HepG2 (cell line): ENCODE measurements around the gene CD300A. TPM values are rescaled to one million over a fixed set of nuclear protein-coding genes. Genes with fewer than 3 reads are reported as not detected.

Experiments
- AFF4 ChIP-seq: sonication (generic); formaldehyde crosslinking; IDR thresholded peaks from 2 replicates; pipeline ENCODE4 v1.4.0; 2020; ENCODE audit warnings: missing genetic modification reagents
- AGO1 ChIP-seq: fragments of 200-400 bp; formaldehyde crosslinking; IDR thresholded peaks from 2 replicates; pipeline ENCODE4 v1.6.1; 2017; ENCODE audit warnings: mild to moderate bottlenecking, low read depth, low read length, moderate library complexity; ENCODE audit not compliant: poor library complexity, severe bottlenecking
- BRCA1 ChIP-seq: sonication (generic); formaldehyde crosslinking; IDR thresholded peaks from 2 replicates; pipeline ENCODE4 v1.4.0; 2020; ENCODE audit warnings: missing genetic modification reagents
- MLX ChIP-seq: IDR thresholded peaks from 2 replicates; pipeline ENCODE4 v1.6.1; 2016
- PHB2 ChIP-seq: fragments of 450-650 bp; IDR thresholded peaks from 2 replicates; pipeline ENCODE4 v1.6.1; 2018; ENCODE audit not compliant: partially characterized antibody
- SAFB2 ChIP-seq: sonication (generic); formaldehyde crosslinking; IDR thresholded peaks from 2 replicates; pipeline ENCODE4 v1.5.1; 2020; ENCODE audit warnings: missing genetic modification reagents, low read depth, mild to moderate bottlenecking, borderline replicate concordance
- THAP9 ChIP-seq: sonication (generic); formaldehyde crosslinking; IDR thresholded peaks from 2 replicates; pipeline ENCODE4; 2020; ENCODE audit warnings: missing genetic modification reagents, mild to moderate bottlenecking, borderline replicate concordance
- USF2 ChIP-seq, 2 experiments: sonication (generic) in 1 of 2; formaldehyde crosslinking in 1 of 2; IDR thresholded peaks; 2 replicates each; pipeline versions ENCODE4 v1.5.1 to v1.6.1; 2011 to 2020; ENCODE audit warnings: borderline replicate concordance in 1 of 2, low read depth in 1 of 2, low read length in 1 of 2, mild to moderate bottlenecking in 1 of 2, missing genetic modification reagents in 1 of 2, moderate library complexity in 1 of 2
- ZBTB39 ChIP-seq: sonication (generic); formaldehyde crosslinking; IDR thresholded peaks from 2 replicates; pipeline ENCODE4 v1.5.0; 2020; ENCODE audit warnings: missing genetic modification reagents
- ZNF10 ChIP-seq: sonication (generic); formaldehyde crosslinking; IDR thresholded peaks from 2 replicates; pipeline ENCODE4 v1.4.0; 2020; ENCODE audit warnings: mild to moderate bottlenecking, low read depth, missing genetic modification reagents, borderline replicate concordance
- ZNF576 ChIP-seq: sonication (generic); formaldehyde crosslinking; IDR thresholded peaks from 2 replicates; pipeline ENCODE4 v1.4.0; 2020; ENCODE audit warnings: mild to moderate bottlenecking, missing genetic modification reagents
- ZNF598 ChIP-seq: sonication (generic); formaldehyde crosslinking; IDR thresholded peaks from 2 replicates; pipeline ENCODE4 v1.5.1; 2020; ENCODE audit warnings: mild to moderate bottlenecking, missing genetic modification reagents, borderline replicate concordance
- ZNF652 ChIP-seq: IDR thresholded peaks from 2 replicates; pipeline ENCODE4 v1.6.1; 2016; ENCODE audit warnings: low read depth, borderline replicate concordance
- polyA plus RNA-seq, 8 experiments: library from polyadenylated mRNA; depleted of rRNA in 3 of 8; stranded (reverse) in 7 of 8; unstranded in 1 of 8; fragments of >200 nt; fragmentation: Illumina TruSeq in 4 of 8; extraction: Trizol in 4 of 8; gene quantifications; 2 replicates each; pipeline versions ENCODE4 v1.2.1 to v1.2.3, GENCODE V29; 2011 to 2016; ENCODE audit warnings: low read depth in 4 of 8, missing spikeins in 1 of 8, mixed read lengths in 1 of 8; ENCODE audit not compliant: insufficient read depth in 1 of 8
- total RNA-seq, 5 experiments: library from RNA; depleted of rRNA; stranded (reverse); fragments of >200 nt; fragmentation: Illumina TruSeq; extraction: Trizol; gene quantifications; 2 replicates each; pipeline ENCODE4 v1.2.3, GENCODE V29; 2016; ENCODE audit warnings: low read depth in 1 of 5

CD300A gene
- total and polyA plus RNA-seq, 2 of the 13 experiments (the other 11 are each of a cell fraction or from before 2014, with no cell fraction given): not detected

- TF ChIP-seq BRCA1 (CRISPR knock-in tag): peak; percentile 41; the same call in 1 of the 2 replicates
- TF ChIP-seq AFF4 (CRISPR knock-in tag): no peak
- peak; percentile 65 for TF ChIP-seq SAFB2
- 0 out of 2 replicates have a peak, but pooled peaks have one; percentile 9 for TF ChIP-seq ZNF598 (CRISPR knock-in tag)
- TF ChIP-seq USF2 (IDR thresholded peaks at IDR 0.05; ENCODE audit: low read depth, low read length): no peak
- peak; percentile 40 for TF ChIP-seq USF2 (CRISPR knock-in tag; IDR thresholded peaks at IDR 0.05; ENCODE audit: borderline replicate concordance)
- no peak for TF ChIP-seq PHB2
- TF ChIP-seq MLX (CRISPR knock-in tag): peak; percentile 62
- peak; percentile 75; the same call in 1 of the 2 replicates for TF ChIP-seq ZBTB39
- TF ChIP-seq ZNF576 (CRISPR knock-in tag): no peak
- TF ChIP-seq ZNF652 (CRISPR knock-in tag): peak; percentile 97
- TF ChIP-seq THAP9 (CRISPR knock-in tag): no peak
- TF ChIP-seq ZNF10 (CRISPR knock-in tag): no peak
- no peak for TF ChIP-seq AGO1
Measured at GRCh38 chr17:74430706-74431567, 35.5 kb upstream of the CD300A start (continued).
